Stomach (tissue), 4 donors: ENCODE measurements around the gene TNRC6A.

Experiments used
- POLR2A ChIP-seq, 4 donors: fragments of 450-650 bp; IDR thresholded peaks; one replicate each; pipeline ENCODE4 v1.6.1; 2016; ENCODE audit warnings: antibody characterized with exemption in 4 of 4, control low read depth in 2 of 4, mild to moderate bottlenecking in 1 of 4, moderate library complexity in 1 of 4
- POLR2AphosphoS5 ChIP-seq, 3 donors: sonication (generic); formaldehyde crosslinking; IDR thresholded peaks; one replicate each; pipeline ENCODE4 v1.6.1; 2016; ENCODE audit warnings: antibody characterized with exemption in 3 of 3
- TF ChIP-seq, protein P1 (sequence below), 7 experiments: fragments of 450-650 bp in 4 of 7; fragments of 200-600 bp in 3 of 7; sonication (generic) in 3 of 7; IDR thresholded peaks; one replicate each; pipeline ENCODE4 v1.5.1; 2016 to 2019; ENCODE audit warnings: antibody characterized with exemption in 7 of 7, control low read depth in 2 of 7, mild to moderate bottlenecking in 1 of 7

DNA sequence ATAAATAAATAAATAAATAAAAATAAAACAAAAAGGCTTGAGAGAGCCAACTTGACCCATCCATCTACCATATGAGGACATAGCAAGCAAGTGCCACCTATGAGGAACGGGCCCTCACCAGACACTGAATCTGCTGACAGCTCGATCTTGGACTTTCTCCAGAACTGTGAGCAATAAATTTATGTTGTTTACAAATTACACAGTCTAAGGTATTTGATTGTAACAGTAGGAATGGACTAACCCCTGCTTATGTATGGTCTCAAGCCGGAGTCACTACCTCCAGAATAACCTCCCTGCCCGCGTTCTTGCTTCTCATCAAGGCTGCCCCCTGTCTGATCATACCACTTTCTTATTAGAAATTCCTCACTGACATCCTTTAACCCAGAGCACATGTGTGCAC lies 126.2 kb downstream of the TNRC6A start:
- TF ChIP-seq, protein P1, sequence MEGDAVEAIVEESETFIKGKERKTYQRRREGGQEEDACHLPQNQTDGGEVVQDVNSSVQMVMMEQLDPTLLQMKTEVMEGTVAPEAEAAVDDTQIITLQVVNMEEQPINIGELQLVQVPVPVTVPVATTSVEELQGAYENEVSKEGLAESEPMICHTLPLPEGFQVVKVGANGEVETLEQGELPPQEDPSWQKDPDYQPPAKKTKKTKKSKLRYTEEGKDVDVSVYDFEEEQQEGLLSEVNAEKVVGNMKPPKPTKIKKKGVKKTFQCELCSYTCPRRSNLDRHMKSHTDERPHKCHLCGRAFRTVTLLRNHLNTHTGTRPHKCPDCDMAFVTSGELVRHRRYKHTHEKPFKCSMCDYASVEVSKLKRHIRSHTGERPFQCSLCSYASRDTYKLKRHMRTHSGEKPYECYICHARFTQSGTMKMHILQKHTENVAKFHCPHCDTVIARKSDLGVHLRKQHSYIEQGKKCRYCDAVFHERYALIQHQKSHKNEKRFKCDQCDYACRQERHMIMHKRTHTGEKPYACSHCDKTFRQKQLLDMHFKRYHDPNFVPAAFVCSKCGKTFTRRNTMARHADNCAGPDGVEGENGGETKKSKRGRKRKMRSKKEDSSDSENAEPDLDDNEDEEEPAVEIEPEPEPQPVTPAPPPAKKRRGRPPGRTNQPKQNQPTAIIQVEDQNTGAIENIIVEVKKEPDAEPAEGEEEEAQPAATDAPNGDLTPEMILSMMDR (IDR thresholded peaks at IDR 0.05) = no peak
- TF ChIP-seq POLR2AphosphoS5 (IDR thresholded peaks at IDR 0.05) (no peak), POLR2A (IDR thresholded peaks at IDR 0.05) (no peak)
